SK-N-SH (cell line): ENCODE measurements around the gene SMIM21. TPM values are rescaled to one million over a fixed set of nuclear protein-coding genes. Genes with fewer than 3 reads are reported as not detected.

Source experiments
- CTCF ChIA-PET: fragments of 300-600, 350-600 bp; formaldehyde crosslinking; extraction: SDS; loops from one replicate; lab custom pipeline; 2021; lab: Yijun Ruan, JAX
- POLR2A ChIA-PET: fragments of 350-600 bp; sonication (Branson Sonifier 250); formaldehyde crosslinking; extraction: SDS; loops from one replicate; lab custom pipeline; 2020; ENCODE audit warnings: antibody characterized with exemption, inconsistent platforms; lab: Yijun Ruan, JAX
- DNase-seq: peaks from one replicate; pipeline ENCODE4 v3.0.0; 2012
- H2AFZ ChIP-seq: fragments of 200-600 bp; sonication (generic); 2 replicates; pipeline ENCODE4 v1.8.1; 2016; ENCODE audit warnings: antibody characterized with exemption, mild to moderate bottlenecking, low read depth
- H3F3A ChIP-seq: fragments of 200-600 bp; sonication (generic); replicated peaks from 2 replicates; pipeline ENCODE3; 2016; ENCODE audit warnings: antibody characterized with exemption, mild to moderate bottlenecking; ENCODE audit not compliant: insufficient read depth
- H3K27ac ChIP-seq, 2 experiments: fragments of 200-500 bp in 1 of 2; fragments of 200-600 bp in 1 of 2; sonication (Bioruptor generic) in 1 of 2; sonication (generic), shearing (Covaris generic) in 1 of 2; 2 replicates each; pipeline versions ENCODE4 v1.5.1 to v1.6.1; 2014 to 2016; ENCODE audit warnings: low read depth in 2 of 2, inconsistent platforms in 1 of 2, low read length in 1 of 2, mild to moderate bottlenecking in 1 of 2, mixed read lengths in 1 of 2
- H3K27me3 ChIP-seq: fragments of 200-600 bp; sonication (generic), shearing (Covaris generic); 2 replicates; pipeline ENCODE4 v1.6.1; 2016; ENCODE audit warnings: mixed run types; ENCODE audit not compliant: insufficient read depth
- H3K36me3 ChIP-seq, 2 experiments: fragments of 200-500 bp in 1 of 2; fragments of 200-600 bp in 1 of 2; sonication (Bioruptor generic) in 1 of 2; sonication (generic) in 1 of 2; replicated peaks in 1 of 2; 2 replicates each; pipeline versions ENCODE3 to v1.5.1; 2014 to 2016; ENCODE audit warnings: low read length in 1 of 2, mild to moderate bottlenecking in 1 of 2; ENCODE audit not compliant: insufficient read depth in 2 of 2, control insufficient read depth in 1 of 2
- H3K4me1 ChIP-seq, 2 experiments: fragments of 200-500 bp in 1 of 2; fragments of 200-600 bp in 1 of 2; sonication (Bioruptor generic) in 1 of 2; sonication (generic), shearing (Covaris generic) in 1 of 2; 2 replicates each; pipeline versions ENCODE4 v1.5.1 to v1.6.1; 2014 to 2016; ENCODE audit warnings: low read depth in 1 of 2, low read length in 1 of 2, mixed run types in 1 of 2; ENCODE audit not compliant: insufficient read depth in 2 of 2, control insufficient read depth in 1 of 2
- H3K4me2 ChIP-seq: fragments of 200-600 bp; sonication (generic), shearing (Covaris generic); 2 replicates; pipeline ENCODE4 v1.6.1; 2017; ENCODE audit warnings: mixed run types
- H3K4me3 ChIP-seq, 2 experiments: fragments of 200-500 bp in 1 of 2; fragments of 200-600 bp in 1 of 2; sonication (Bioruptor generic) in 1 of 2; sonication (generic), shearing (Covaris generic) in 1 of 2; 2 replicates each; pipeline versions ENCODE4 v1.5.1 to v1.8.1; 2014 to 2016; ENCODE audit warnings: low read depth in 2 of 2, inconsistent platforms in 1 of 2, low read length in 1 of 2, mild to moderate bottlenecking in 1 of 2, mixed read lengths in 1 of 2, moderate library complexity in 1 of 2
- H3K79me2 ChIP-seq: fragments of 200-600 bp; sonication (generic); 2 replicates; pipeline ENCODE4 v1.8.1; 2017; ENCODE audit warnings: mild to moderate bottlenecking; ENCODE audit not compliant: insufficient read depth
- H3K9ac ChIP-seq: fragments of 200-600 bp; sonication (generic); 2 replicates; pipeline ENCODE4 v1.6.1; 2017; ENCODE audit warnings: mixed run types
- H3K9me2 ChIP-seq: fragments of 200-600 bp; sonication (generic); 2 replicates; pipeline ENCODE4 v1.6.1; 2017; ENCODE audit warnings: mixed run types
- H3K9me3 ChIP-seq: fragments of 200-600 bp; sonication (generic); 2 replicates; pipeline ENCODE4 v1.6.1; 2017; ENCODE audit warnings: mixed run types, mild to moderate bottlenecking, moderate library complexity
- H4K20me1 ChIP-seq: fragments of 200-600 bp; sonication (generic); 2 replicates; pipeline ENCODE4 v1.6.1; 2017; ENCODE audit warnings: mild to moderate bottlenecking, mixed run types; ENCODE audit not compliant: insufficient read depth
- CHD2 ChIP-seq: fragments of 150-350 bp; IDR thresholded peaks from 2 replicates; pipeline ENCODE4 v1.6.1; 2018; ENCODE audit warnings: low read length; ENCODE audit not compliant: partially characterized antibody
- EP300 ChIP-seq, 2 experiments: IDR thresholded peaks; 2 replicates each; pipeline versions ENCODE4 v1.4.0 to v1.6.1; 2012; ENCODE audit warnings: borderline replicate concordance in 1 of 2, low read depth in 1 of 2, low read length in 1 of 2
- FOSL2 ChIP-seq: IDR thresholded peaks from 2 replicates; pipeline ENCODE4 v1.4.0; 2012; ENCODE audit warnings: low read depth, mild to moderate bottlenecking, moderate library complexity, borderline replicate concordance
- IRF3 ChIP-seq: fragments of 150-350 bp; IDR thresholded peaks from 2 replicates; pipeline ENCODE4 v1.6.1; 2016; ENCODE audit warnings: mild to moderate bottlenecking, low read depth, low read length
- JUND ChIP-seq: IDR thresholded peaks from 2 replicates; pipeline ENCODE4 v1.4.0; 2012
- MEF2A ChIP-seq: IDR thresholded peaks from 2 replicates; pipeline ENCODE4 v1.4.0; 2012; ENCODE audit warnings: low read depth, borderline replicate concordance
- MXI1 ChIP-seq: IDR thresholded peaks from 2 replicates; pipeline ENCODE4 v1.6.1; 2012; ENCODE audit warnings: mild to moderate bottlenecking, low read depth, low read length, improper control_type of control experiment
- PBX3 ChIP-seq: IDR thresholded peaks from 2 replicates; pipeline ENCODE4; 2012
- POLR2AphosphoS5 ChIP-seq: IDR thresholded peaks from 2 replicates; pipeline ENCODE4 v1.6.1; 2012; ENCODE audit warnings: low read depth, low read length
- RXRA ChIP-seq: IDR thresholded peaks from 2 replicates; pipeline ENCODE4 v1.4.0; 2012; ENCODE audit warnings: low read depth, mild to moderate bottlenecking, borderline replicate concordance
- SIN3A ChIP-seq: IDR thresholded peaks from 2 replicates; pipeline ENCODE4 v1.6.1; 2012; ENCODE audit warnings: low read depth, mild to moderate bottlenecking, low read length, moderate library complexity, borderline replicate concordance
- SMC3 ChIP-seq: IDR thresholded peaks from 2 replicates; pipeline ENCODE4 v1.6.1; 2012; ENCODE audit warnings: low read depth, low read length, improper control_type of control experiment
- TAF1 ChIP-seq: IDR thresholded peaks from 2 replicates; pipeline ENCODE4 v1.6.1; 2012; ENCODE audit warnings: low read depth, mild to moderate bottlenecking, low read length, moderate library complexity, borderline replicate concordance
- TCF12 ChIP-seq: IDR thresholded peaks from 2 replicates; pipeline ENCODE4 v1.4.0; 2012
- WGBS: methylation state at CpG from one replicate; pipeline ENCODE4 v1.1.6; 2017; ENCODE audit warnings: low lambda C conversion rate; 5-methylcytosine and 5-hydroxymethylcytosine counted together
- polyA plus RNA-seq, 3 experiments: library from polyadenylated mRNA; depleted of rRNA; stranded (reverse); fragments of >200 nt; gene quantifications; 2 replicates each; pipeline ENCODE4 v1.2.3, GENCODE V29; 2012
- TF ChIP-seq, protein P1 (sequence below): IDR thresholded peaks from 2 replicates; pipeline ENCODE4 v1.4.0; 2012; ENCODE audit warnings: low read depth, borderline replicate concordance

SMIM21 gene
- polyA plus RNA-seq, 1 of the 3 experiments (the other 2 are of a cell fraction) = not detected

DNA sequence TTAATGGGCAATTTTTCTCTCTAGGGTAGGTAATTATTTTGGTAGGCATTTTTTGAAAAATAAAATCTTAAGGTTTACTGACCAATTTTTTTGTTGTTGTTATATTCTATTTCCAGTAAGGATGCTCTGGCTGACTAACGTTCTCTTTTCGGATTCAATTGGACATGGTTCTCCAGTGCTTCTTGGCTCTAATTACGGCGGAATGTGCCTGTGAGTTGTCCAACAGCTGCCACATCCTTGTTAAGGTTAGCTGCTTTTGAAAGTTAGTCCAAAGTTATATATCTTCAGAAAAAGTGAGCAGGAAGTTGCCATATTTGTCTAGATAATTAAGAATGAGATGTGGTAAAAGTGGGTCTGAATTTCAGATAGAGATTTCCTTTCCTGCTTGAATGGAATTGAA lies 45.8 kb upstream of the SMIM21 start (continued):
- no peak for TF ChIP-seq IRF3
- TF ChIP-seq FOSL2 = no peak
- TF ChIP-seq SIN3A = no peak
- TF ChIP-seq POLR2AphosphoS5 = no peak
- no peak for TF ChIP-seq MEF2A
- no peak for TF ChIP-seq SMC3
- no peak for TF ChIP-seq RXRA
- TF ChIP-seq CHD2 = no peak
- no peak for TF ChIP-seq PBX3
- TF ChIP-seq MXI1 = no peak
- TF ChIP-seq JUND = no peak

- POLR2A ChIA-PET = no interaction called here
- H3K27ac ChIP-seq = no peak overlapping the region
- H2AFZ ChIP-seq = no peak overlapping the region
- no peak for DNase-seq
- H3K9me2 ChIP-seq = no peaks in the 10 kb centered on the region
- TF ChIP-seq TCF12 (no peak), TAF1 (no peak), CHD2 (no peak), RXRA (no peak), EP300 (IDR thresholded peaks at IDR 0.05; ENCODE audit: borderline replicate concordance in 1 of 2, low read depth in 1 of 2, low read length in 1 of 2) (no peak)
- TF ChIP-seq, protein P1, sequence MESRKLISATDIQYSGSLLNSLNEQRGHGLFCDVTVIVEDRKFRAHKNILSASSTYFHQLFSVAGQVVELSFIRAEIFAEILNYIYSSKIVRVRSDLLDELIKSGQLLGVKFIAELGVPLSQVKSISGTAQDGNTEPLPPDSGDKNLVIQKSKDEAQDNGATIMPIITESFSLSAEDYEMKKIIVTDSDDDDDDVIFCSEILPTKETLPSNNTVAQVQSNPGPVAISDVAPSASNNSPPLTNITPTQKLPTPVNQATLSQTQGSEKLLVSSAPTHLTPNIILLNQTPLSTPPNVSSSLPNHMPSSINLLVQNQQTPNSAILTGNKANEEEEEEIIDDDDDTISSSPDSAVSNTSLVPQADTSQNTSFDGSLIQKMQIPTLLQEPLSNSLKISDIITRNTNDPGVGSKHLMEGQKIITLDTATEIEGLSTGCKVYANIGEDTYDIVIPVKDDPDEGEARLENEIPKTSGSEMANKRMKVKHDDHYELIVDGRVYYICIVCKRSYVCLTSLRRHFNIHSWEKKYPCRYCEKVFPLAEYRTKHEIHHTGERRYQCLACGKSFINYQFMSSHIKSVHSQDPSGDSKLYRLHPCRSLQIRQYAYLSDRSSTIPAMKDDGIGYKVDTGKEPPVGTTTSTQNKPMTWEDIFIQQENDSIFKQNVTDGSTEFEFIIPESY = no peak
- TF ChIP-seq, all 33 proteins: peak for 0
- Histone ChIP-seq H3K4me1 (no peaks in the 10 kb centered on the region; a peak in 1 of 4 replicates), H3K4me2 (no peak overlapping the region), H4K20me1 (no peaks in the 10 kb centered on the region), H3K36me3 (no peaks in the 10 kb centered on the region), H3F3A (no peaks in the 10 kb centered on the region), H3K4me3 (no peak overlapping the region), H3K9ac (no peak overlapping the region), H3K27me3 (no peaks in the 10 kb centered on the region), H3K9me3 (no peaks in the 10 kb centered on the region), H3K79me2 (no peaks in the 10 kb centered on the region)
- CTCF ChIA-PET = no interaction called here
- 74% methylated on average over 5 of the region's 5 CpGs for WGBS
Observed at GRCh38 chr18:75472906-75473305, 45.4 kb upstream of the SMIM21 start.
